DOHH2 (cell line): Measurements from ENCODE around the gene PYM1.
A peak's percentile ranks its signal among the peaks of the same experiment; 100 is the strongest.

Experiments used
- H3F3A ChIP-seq: fragments of 200-600 bp; sonication (generic), shearing (Covaris generic); 2 replicates; pipeline ENCODE4 v1.6.0; 2016; ENCODE audit warnings: antibody characterized with exemption, mild to moderate bottlenecking; ENCODE audit not compliant: control insufficient read depth, insufficient read depth
- H3K27ac ChIP-seq: fragments of 200-600 bp; sonication (generic); 2 replicates; pipeline ENCODE4 v1.5.1; 2014; ENCODE audit warnings: low read depth, mild to moderate bottlenecking, low read length, moderate library complexity
- H3K27me3 ChIP-seq: fragments of 200-600 bp; sonication (generic); 2 replicates; pipeline ENCODE4 v1.6.1; 2014; ENCODE audit warnings: mild to moderate bottlenecking, low read length, mixed read lengths; ENCODE audit not compliant: control insufficient read depth
- H3K36me3 ChIP-seq: fragments of 200-600 bp; sonication (generic); 2 replicates; pipeline ENCODE4 v1.6.1; 2014; ENCODE audit warnings: mild to moderate bottlenecking, low read length, moderate library complexity, mixed read lengths; ENCODE audit not compliant: control insufficient read depth
- H3K4me1 ChIP-seq: fragments of 200-600 bp; sonication (generic); 2 replicates; pipeline ENCODE4 v1.6.1; 2014; ENCODE audit warnings: mild to moderate bottlenecking, low read length, mixed read lengths; ENCODE audit not compliant: control insufficient read depth
- H3K4me2 ChIP-seq: fragments of 200-600 bp; sonication (generic); 2 replicates; pipeline ENCODE4 v1.6.0; 2014; ENCODE audit warnings: mild to moderate bottlenecking, low read length, moderate library complexity
- H3K4me3 ChIP-seq: fragments of 200-600 bp; sonication (generic); 2 replicates; pipeline ENCODE4 v1.5.1; 2014; ENCODE audit warnings: mild to moderate bottlenecking, low read length, mixed read lengths
- H3K79me2 ChIP-seq: fragments of 200-600 bp; sonication (generic); 2 replicates; pipeline ENCODE4 v1.6.1; 2014; ENCODE audit warnings: mild to moderate bottlenecking, low read length, mixed read lengths; ENCODE audit not compliant: control insufficient read depth
- H3K9me2 ChIP-seq: fragments of 200-600 bp; sonication (generic); replicated peaks from 2 replicates; pipeline ENCODE4 v1.6.1; 2014; ENCODE audit warnings: mild to moderate bottlenecking, low read length, mixed read lengths; ENCODE audit not compliant: control insufficient read depth
- H3K9me3 ChIP-seq: fragments of 200-600 bp; sonication (generic); 2 replicates; pipeline ENCODE4 v1.6.1; 2014; ENCODE audit warnings: antibody characterized with exemption, low read length, mixed read lengths; ENCODE audit not compliant: control insufficient read depth, insufficient read depth
- H4K20me1 ChIP-seq: fragments of 200-600 bp; sonication (generic); 2 replicates; pipeline ENCODE4 v1.6.0; 2014; ENCODE audit warnings: low read depth, mild to moderate bottlenecking, antibody characterized with exemption, low read length, moderate library complexity; ENCODE audit not compliant: control insufficient read depth, insufficient read depth
- CTCF ChIP-seq: fragments of 200-600 bp; sonication (generic); IDR thresholded peaks from one replicate; pipeline ENCODE4 v1.5.1; 2014; ENCODE audit warnings: antibody characterized with exemption, mild to moderate bottlenecking, low read depth, low read length; ENCODE audit not compliant: poor library complexity, severe bottlenecking
- EZH2phosphoT487 ChIP-seq: fragments of 200-600 bp; sonication (generic); IDR thresholded peaks from 2 replicates; pipeline ENCODE4 v1.6.1; 2017; ENCODE audit warnings: borderline replicate concordance, mild to moderate bottlenecking, antibody characterized with exemption, low read length, moderate library complexity, mixed read lengths

PYM1 gene

GRCh38 chr12:55935738-55936151, 8.1 kb upstream of the PYM1 start:
- Histone ChIP-seq H3K9me3 (no peaks in the 10 kb centered on the region), H3F3A (peaks cover 6% of the 10 kb centered on the region; the same call in 1 of the 2 replicates), H4K20me1 (no peaks in the 10 kb centered on the region), H3K4me3 (no peak overlapping the region), H3K4me1 (peaks cover 35% of the 10 kb centered on the region), H3K79me2 (peaks cover 43% of the 10 kb centered on the region), H3K4me2 (no peak overlapping the region), H3K36me3 (peaks cover 83% of the 10 kb centered on the region), H3K9me2 (no peaks in the 10 kb centered on the region), H3K27ac (no peak overlapping the region), H3K27me3 (no peaks in the 10 kb centered on the region)
- TF ChIP-seq CTCF (no peak), EZH2phosphoT487 (no peak)

DNA sequence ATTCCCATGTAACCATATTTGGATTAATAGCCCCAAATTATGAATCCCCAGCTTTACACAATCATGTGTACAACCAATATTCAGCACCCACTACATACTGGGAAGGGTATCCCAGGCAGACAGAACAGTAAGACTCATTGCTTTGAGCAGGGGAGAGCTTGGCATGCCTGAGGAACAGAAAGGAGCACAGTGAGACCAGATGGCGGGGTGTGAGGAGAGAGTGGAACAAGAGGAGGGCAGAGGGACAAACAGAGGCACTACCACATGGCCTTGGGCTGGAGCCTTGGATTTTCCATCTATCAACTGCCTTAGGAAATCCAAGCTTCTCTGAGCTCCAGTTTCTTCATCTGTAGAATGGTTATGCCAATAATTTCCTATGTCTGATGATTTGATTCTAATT, 7.1 kb upstream of the PYM1 start:
- Histone ChIP-seq H3K9me3 (no peaks in the 10 kb centered on the region), H3K79me2 (peaks cover 43% of the 10 kb centered on the region), H3K4me3 (no peak overlapping the region), H4K20me1 (no peaks in the 10 kb centered on the region), H3K27me3 (no peaks in the 10 kb centered on the region), H3K36me3 (peaks cover 76% of the 10 kb centered on the region), H3K4me2 (no peak overlapping the region), H3K4me1 (peaks cover 37% of the 10 kb centered on the region), H3F3A (peaks cover 13% of the 10 kb centered on the region), H3K27ac (no peak overlapping the region), H3K9me2 (no peaks in the 10 kb centered on the region)
- TF ChIP-seq EZH2phosphoT487, result no peak
- TF ChIP-seq CTCF, result no peak

DNA sequence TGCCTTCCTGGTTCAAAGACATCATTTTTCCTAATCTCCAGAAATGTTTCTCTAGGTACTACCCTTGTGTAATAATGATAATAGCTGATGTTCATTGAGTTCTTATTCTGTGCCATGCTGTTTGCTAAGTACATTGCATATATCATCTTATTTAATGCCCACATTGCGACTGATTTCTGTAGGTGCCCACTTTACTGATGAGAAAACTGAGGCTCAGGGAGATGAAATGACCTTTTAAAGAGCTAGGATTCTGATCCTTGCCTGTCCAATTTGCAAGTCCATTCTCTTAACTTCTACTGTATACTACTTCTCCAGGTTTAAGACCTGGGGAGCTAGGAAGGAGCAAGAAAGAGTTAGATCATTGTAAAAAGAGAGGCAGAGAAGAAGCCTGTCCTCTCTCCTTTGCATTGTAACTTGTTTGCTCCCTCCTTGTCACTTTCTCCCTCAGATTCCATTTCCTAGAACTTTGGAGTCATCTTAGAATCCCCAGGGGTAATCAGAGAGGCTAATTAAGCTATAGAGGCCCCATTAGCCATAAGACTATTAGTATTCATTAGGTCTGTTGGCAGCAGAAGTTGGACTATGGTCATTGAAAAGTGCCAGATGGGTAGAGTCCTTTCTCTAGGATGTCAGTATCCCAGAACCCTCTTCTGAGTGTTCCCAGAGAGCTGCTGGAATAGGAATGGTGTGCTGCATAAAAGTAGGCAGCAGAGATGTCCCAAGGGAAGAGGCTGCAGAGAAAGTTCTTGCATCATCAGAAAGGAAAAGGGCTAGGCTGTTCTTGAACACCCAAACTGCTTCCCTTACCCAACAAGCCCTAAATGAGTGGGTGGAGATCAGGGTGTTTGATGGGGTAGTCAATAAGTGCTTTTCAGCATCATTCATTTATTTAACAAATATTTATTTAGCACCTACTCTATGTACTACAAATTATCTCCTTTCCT, 6.4 kb upstream of the PYM1 start:
- TF ChIP-seq CTCF (no peak), EZH2phosphoT487 (no peak)
- Histone ChIP-seq H3K4me3 (no peak overlapping the region), H3K4me2 (peak overlapping the region; percentile 93; the same call in 1 of the 2 replicates), H3K9me2 (no peaks in the 10 kb centered on the region), H3K79me2 (peaks cover 43% of the 10 kb centered on the region), H4K20me1 (no peaks in the 10 kb centered on the region), H3K4me1 (peaks cover 41% of the 10 kb centered on the region), H3F3A (peaks cover 13% of the 10 kb centered on the region), H3K36me3 (peaks cover 71% of the 10 kb centered on the region), H3K9me3 (no peaks in the 10 kb centered on the region), H3K27ac (no peak overlapping the region), H3K27me3 (no peaks in the 10 kb centered on the region)
